GM23338 (cell line): Measurements from ENCODE around the gene FOXP4. TPM values are rescaled to one million over a fixed set of nuclear protein-coding genes. Genes with fewer than 3 reads are reported as not detected.
A peak's percentile ranks its signal among the peaks of the same experiment; 100 is the strongest.

ENCODE experiments used
- ATAC-seq: fragments of 200-7000 bp; cut with Tn5 transposase; 3 replicates; pipeline ENCODE4 v1.9.1; 2020
- DNase-seq: peaks from one replicate; pipeline ENCODE4 v3.0.0-alpha.2; 2015; ENCODE audit warnings: low spot score
- H2AFZ ChIP-seq: fragments of 200-600 bp; sonication (generic); 2 replicates; pipeline ENCODE4 v1.8.0; 2016; ENCODE audit warnings: antibody characterized with exemption, mild to moderate bottlenecking, moderate library complexity
- H3F3A ChIP-seq: fragments of 200-600 bp; sonication (generic); replicated peaks from 2 replicates; pipeline ENCODE4 v1.8.0; 2017; ENCODE audit warnings: antibody characterized with exemption, mixed run types, low read depth
- H3K27ac ChIP-seq: fragments of 200-600 bp; sonication (generic); 2 replicates; pipeline ENCODE4 v1.6.1; 2016; ENCODE audit warnings: low read depth
- H3K27me3 ChIP-seq: fragments of 200-600 bp; sonication (generic); 2 replicates; pipeline ENCODE4 v1.8.0; 2016; ENCODE audit warnings: mild to moderate bottlenecking, mixed run types, moderate library complexity; ENCODE audit not compliant: insufficient read depth
- H3K36me3 ChIP-seq: fragments of 200-600 bp; sonication (generic); 2 replicates; pipeline ENCODE4 v1.8.0; 2016; ENCODE audit warnings: mild to moderate bottlenecking; ENCODE audit not compliant: insufficient read depth
- H3K4me1 ChIP-seq: fragments of 200-600 bp; sonication (generic); 2 replicates; pipeline ENCODE4 v1.8.0; 2016; ENCODE audit warnings: mild to moderate bottlenecking, moderate library complexity; ENCODE audit not compliant: insufficient read depth
- H3K4me2 ChIP-seq: fragments of 200-600 bp; sonication (generic); 2 replicates; pipeline ENCODE4 v1.7.1; 2017; ENCODE audit warnings: mixed run types
- H3K4me3 ChIP-seq: fragments of 200-600 bp; sonication (generic); 2 replicates; pipeline ENCODE4 v1.6.1; 2016; ENCODE audit warnings: mixed run types
- H3K79me2 ChIP-seq: fragments of 200-600 bp; sonication (generic); replicated peaks from 2 replicates; pipeline ENCODE4 v1.8.0; 2017; ENCODE audit warnings: mild to moderate bottlenecking; ENCODE audit not compliant: insufficient read depth
- H3K9me2 ChIP-seq: fragments of 200-600 bp; sonication (generic); 2 replicates; pipeline ENCODE4 v1.8.0; 2017; ENCODE audit not compliant: insufficient read depth
- H4K20me1 ChIP-seq: fragments of 200-600 bp; sonication (generic); replicated peaks from 2 replicates; pipeline ENCODE4 v1.8.0; 2017; ENCODE audit warnings: mild to moderate bottlenecking; ENCODE audit not compliant: insufficient read depth
- H3K27ac Mint-ChIP-seq: 2 replicates; pipeline ENCODE4 v1.8.0; 2020; ENCODE audit warnings: inconsistent platforms, mild to moderate bottlenecking, moderate library complexity, mixed read lengths
- H3K27me3 Mint-ChIP-seq: 3 replicates; pipeline ENCODE4 v1.8.0; 2022; ENCODE audit warnings: low read depth, mild to moderate bottlenecking, moderate library complexity, mixed read lengths, inconsistent platforms; ENCODE audit not compliant: insufficient read depth, poor library complexity
- H3K36me3 Mint-ChIP-seq: 3 replicates; pipeline ENCODE4 v1.8.0; 2021; ENCODE audit warnings: low read depth, mild to moderate bottlenecking, inconsistent platforms, moderate library complexity, mixed read lengths
- H3K4me1 Mint-ChIP-seq: 3 replicates; pipeline ENCODE4 v1.8.0; 2020; ENCODE audit warnings: mild to moderate bottlenecking, inconsistent platforms, mixed read lengths
- H3K4me3 Mint-ChIP-seq: 3 replicates; pipeline ENCODE4 v1.8.0; 2021; ENCODE audit warnings: moderate library complexity, mild to moderate bottlenecking, inconsistent platforms, mixed read lengths
- H3K9me3 Mint-ChIP-seq: 3 replicates; pipeline ENCODE4 v1.8.0; 2020; ENCODE audit warnings: moderate library complexity, mild to moderate bottlenecking, inconsistent platforms, mixed read lengths
- CREB1 ChIP-seq: fragments of 250-450 bp; sonication (Bioruptor Pico); IDR thresholded peaks from 2 replicates; pipeline ENCODE4 v1.5.0; 2020; ENCODE audit warnings: low read depth, mild to moderate bottlenecking, moderate library complexity
- ETS1 ChIP-seq: IDR thresholded peaks from 2 replicates; pipeline ENCODE4 v1.6.1; 2016; ENCODE audit warnings: antibody characterized with exemption
- EZH2 ChIP-seq: fragments of 200-600 bp; sonication (generic); IDR thresholded peaks from one replicate; pipeline ENCODE4 v1.8.0; 2017; ENCODE audit warnings: antibody characterized with exemption, mild to moderate bottlenecking, low read depth; ENCODE audit not compliant: unreplicated experiment
- EZH2phosphoT487 ChIP-seq: fragments of 200-600 bp; sonication (generic); IDR thresholded peaks from one replicate; pipeline ENCODE4 v1.8.1; 2018; ENCODE audit warnings: antibody characterized with exemption; ENCODE audit not compliant: unreplicated experiment
- JUNB ChIP-seq: IDR thresholded peaks from one replicate; pipeline ENCODE4 v1.6.1; 2016; ENCODE audit warnings: antibody characterized with exemption; ENCODE audit not compliant: unreplicated experiment
- NANOG ChIP-seq: IDR thresholded peaks from 2 replicates; pipeline ENCODE4 v1.6.1; 2016; ENCODE audit warnings: antibody characterized with exemption, borderline replicate concordance
- POLR2AphosphoS5 ChIP-seq: IDR thresholded peaks from 2 replicates; pipeline ENCODE4 v1.6.1; 2016; ENCODE audit warnings: antibody characterized with exemption, low read depth
- STAT1 ChIP-seq: IDR thresholded peaks from one replicate; pipeline ENCODE4 v1.6.1; 2016; ENCODE audit warnings: antibody characterized with exemption; ENCODE audit not compliant: unreplicated experiment
- ZNF114 ChIP-seq: fragments of 250-450 bp; sonication (Bioruptor Pico); IDR thresholded peaks from 2 replicates; pipeline ENCODE4 v1.5.0; 2020; ENCODE audit warnings: mild to moderate bottlenecking, moderate library complexity
- ZNF331 ChIP-seq: fragments of 250-450 bp; sonication (Bioruptor Pico); IDR thresholded peaks from 2 replicates; pipeline ENCODE4 v1.5.0; 2020; ENCODE audit warnings: low read depth, mild to moderate bottlenecking, moderate library complexity
- polyA plus RNA-seq: library from polyadenylated mRNA; unstranded; fragments of >200 nt; fragmentation: Nextera tagmentation; extraction: Ambion mirVana; gene quantifications from 2 replicates; pipeline ENCODE4 v1.2.1, GENCODE V29; 2016
- total RNA-seq: library from RNA; depleted of rRNA; stranded (reverse); fragments of >200 nt; shearing (Covaris generic); gene quantifications from 2 replicates; pipeline ENCODE4 v1.2.3, GENCODE V29; 2014
- TF ChIP-seq, protein P1 (sequence below): fragments of 250-450 bp; sonication (Bioruptor Pico); IDR thresholded peaks from 2 replicates; pipeline ENCODE4 v1.5.0; 2020; ENCODE audit warnings: mild to moderate bottlenecking, moderate library complexity
- TF ChIP-seq, protein P2 (sequence below): IDR thresholded peaks from one replicate; pipeline ENCODE4 v1.6.1; 2018; ENCODE audit warnings: antibody characterized with exemption; ENCODE audit not compliant: unreplicated experiment
- TF ChIP-seq, protein P3 (sequence below), 2 experiments: fragments of 200-600 bp in 1 of 2; sonication (generic) in 1 of 2; conservative IDR thresholded peaks; 2 replicates each; pipeline versions ENCODE4 v1.5.1 to v1.6.1; 2016 to 2017; ENCODE audit warnings: antibody characterized with exemption in 2 of 2, low read depth in 2 of 2, mild to moderate bottlenecking in 2 of 2, moderate library complexity in 1 of 2

The FOXP4 gene
- total and polyA plus RNA-seq, 2 experiments from 2014 or later = 5.1 to 13.5 TPM

- ATAC-seq = peak; percentile 25
- no peaks in the 10 kb centered on the region; the same call in 2 of the 3 replicates for H3K9me3 Mint-ChIP-seq
- Histone ChIP-seq H4K20me1 (no peaks in the 10 kb centered on the region), H3K79me2 (no peaks in the 10 kb centered on the region), H3K27me3 (peaks cover 8% of the 10 kb centered on the region), H3K9me2 (no peaks in the 10 kb centered on the region), H3K27ac (no peak overlapping the region), H3K36me3 (no peaks in the 10 kb centered on the region), H3F3A (peaks cover 5% of the 10 kb centered on the region; the same call in 1 of the 2 replicates), H3K4me2 (no peak overlapping the region), H3K4me3 (no peak overlapping the region), H2AFZ (no peak overlapping the region), H3K4me1 (peaks cover 37% of the 10 kb centered on the region)
- H3K36me3 Mint-ChIP-seq = peaks cover 7% of the 10 kb centered on the region
- H3K4me1 Mint-ChIP-seq = peaks cover 50% of the 10 kb centered on the region
- peaks cover 17% of the 10 kb centered on the region for H3K27me3 Mint-ChIP-seq
- H3K27ac Mint-ChIP-seq = no peak overlapping the region
- no peak for TF ChIP-seq ZNF114 (CRISPR knock-in tag)
- TF ChIP-seq, protein P1, sequence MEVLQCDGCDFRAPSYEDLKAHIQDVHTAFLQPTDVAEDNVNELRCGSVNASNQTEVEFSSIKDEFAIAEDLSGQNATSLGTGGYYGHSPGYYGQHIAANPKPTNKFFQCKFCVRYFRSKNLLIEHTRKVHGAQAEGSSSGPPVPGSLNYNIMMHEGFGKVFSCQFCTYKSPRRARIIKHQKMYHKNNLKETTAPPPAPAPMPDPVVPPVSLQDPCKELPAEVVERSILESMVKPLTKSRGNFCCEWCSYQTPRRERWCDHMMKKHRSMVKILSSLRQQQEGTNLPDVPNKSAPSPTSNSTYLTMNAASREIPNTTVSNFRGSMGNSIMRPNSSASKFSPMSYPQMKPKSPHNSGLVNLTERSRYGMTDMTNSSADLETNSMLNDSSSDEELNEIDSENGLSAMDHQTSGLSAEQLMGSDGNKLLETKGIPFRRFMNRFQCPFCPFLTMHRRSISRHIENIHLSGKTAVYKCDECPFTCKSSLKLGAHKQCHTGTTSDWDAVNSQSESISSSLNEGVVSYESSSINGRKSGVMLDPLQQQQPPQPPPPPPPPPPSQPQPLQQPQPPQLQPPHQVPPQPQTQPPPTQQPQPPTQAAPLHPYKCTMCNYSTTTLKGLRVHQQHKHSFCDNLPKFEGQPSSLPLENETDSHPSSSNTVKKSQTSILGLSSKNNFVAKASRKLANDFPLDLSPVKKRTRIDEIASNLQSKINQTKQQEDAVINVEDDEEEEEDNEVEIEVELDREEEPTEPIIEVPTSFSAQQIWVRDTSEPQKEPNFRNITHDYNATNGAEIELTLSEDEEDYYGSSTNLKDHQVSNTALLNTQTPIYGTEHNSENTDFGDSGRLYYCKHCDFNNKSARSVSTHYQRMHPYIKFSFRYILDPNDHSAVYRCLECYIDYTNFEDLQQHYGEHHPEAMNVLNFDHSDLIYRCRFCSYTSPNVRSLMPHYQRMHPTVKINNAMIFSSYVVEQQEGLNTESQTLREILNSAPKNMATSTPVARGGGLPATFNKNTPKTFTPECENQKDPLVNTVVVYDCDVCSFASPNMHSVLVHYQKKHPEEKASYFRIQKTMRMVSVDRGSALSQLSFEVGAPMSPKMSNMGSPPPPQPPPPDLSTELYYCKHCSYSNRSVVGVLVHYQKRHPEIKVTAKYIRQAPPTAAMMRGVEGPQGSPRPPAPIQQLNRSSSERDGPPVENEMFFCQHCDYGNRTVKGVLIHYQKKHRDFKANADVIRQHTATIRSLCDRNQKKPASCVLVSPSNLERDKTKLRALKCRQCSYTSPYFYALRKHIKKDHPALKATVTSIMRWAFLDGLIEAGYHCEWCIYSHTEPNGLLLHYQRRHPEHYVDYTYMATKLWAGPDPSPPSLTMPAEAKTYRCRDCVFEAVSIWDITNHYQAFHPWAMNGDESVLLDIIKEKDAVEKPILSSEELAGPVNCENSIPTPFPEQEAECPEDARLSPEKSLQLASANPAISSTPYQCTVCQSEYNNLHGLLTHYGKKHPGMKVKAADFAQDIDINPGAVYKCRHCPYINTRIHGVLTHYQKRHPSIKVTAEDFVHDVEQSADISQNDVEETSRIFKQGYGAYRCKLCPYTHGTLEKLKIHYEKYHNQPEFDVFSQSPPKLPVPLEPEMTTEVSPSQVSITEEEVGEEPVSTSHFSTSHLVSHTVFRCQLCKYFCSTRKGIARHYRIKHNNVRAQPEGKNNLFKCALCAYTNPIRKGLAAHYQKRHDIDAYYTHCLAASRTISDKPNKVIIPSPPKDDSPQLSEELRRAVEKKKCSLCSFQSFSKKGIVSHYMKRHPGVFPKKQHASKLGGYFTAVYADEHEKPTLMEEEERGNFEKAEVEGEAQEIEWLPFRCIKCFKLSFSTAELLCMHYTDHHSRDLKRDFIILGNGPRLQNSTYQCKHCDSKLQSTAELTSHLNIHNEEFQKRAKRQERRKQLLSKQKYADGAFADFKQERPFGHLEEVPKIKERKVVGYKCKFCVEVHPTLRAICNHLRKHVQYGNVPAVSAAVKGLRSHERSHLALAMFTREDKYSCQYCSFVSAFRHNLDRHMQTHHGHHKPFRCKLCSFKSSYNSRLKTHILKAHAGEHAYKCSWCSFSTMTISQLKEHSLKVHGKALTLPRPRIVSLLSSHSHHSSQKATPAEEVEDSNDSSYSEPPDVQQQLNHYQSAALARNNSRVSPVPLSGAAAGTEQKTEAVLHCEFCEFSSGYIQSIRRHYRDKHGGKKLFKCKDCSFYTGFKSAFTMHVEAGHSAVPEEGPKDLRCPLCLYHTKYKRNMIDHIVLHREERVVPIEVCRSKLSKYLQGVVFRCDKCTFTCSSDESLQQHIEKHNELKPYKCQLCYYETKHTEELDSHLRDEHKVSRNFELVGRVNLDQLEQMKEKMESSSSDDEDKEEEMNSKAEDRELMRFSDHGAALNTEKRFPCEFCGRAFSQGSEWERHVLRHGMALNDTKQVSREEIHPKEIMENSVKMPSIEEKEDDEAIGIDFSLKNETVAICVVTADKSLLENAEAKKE (CRISPR knock-in tag) = no peak
- TF ChIP-seq JUNB = no peak
- no peak for TF ChIP-seq EZH2
- TF ChIP-seq POLR2AphosphoS5 = no peak
- no peak for TF ChIP-seq NANOG
- TF ChIP-seq ETS1 = no peak
- TF ChIP-seq EZH2phosphoT487 = no peak
- TF ChIP-seq, protein P2, sequence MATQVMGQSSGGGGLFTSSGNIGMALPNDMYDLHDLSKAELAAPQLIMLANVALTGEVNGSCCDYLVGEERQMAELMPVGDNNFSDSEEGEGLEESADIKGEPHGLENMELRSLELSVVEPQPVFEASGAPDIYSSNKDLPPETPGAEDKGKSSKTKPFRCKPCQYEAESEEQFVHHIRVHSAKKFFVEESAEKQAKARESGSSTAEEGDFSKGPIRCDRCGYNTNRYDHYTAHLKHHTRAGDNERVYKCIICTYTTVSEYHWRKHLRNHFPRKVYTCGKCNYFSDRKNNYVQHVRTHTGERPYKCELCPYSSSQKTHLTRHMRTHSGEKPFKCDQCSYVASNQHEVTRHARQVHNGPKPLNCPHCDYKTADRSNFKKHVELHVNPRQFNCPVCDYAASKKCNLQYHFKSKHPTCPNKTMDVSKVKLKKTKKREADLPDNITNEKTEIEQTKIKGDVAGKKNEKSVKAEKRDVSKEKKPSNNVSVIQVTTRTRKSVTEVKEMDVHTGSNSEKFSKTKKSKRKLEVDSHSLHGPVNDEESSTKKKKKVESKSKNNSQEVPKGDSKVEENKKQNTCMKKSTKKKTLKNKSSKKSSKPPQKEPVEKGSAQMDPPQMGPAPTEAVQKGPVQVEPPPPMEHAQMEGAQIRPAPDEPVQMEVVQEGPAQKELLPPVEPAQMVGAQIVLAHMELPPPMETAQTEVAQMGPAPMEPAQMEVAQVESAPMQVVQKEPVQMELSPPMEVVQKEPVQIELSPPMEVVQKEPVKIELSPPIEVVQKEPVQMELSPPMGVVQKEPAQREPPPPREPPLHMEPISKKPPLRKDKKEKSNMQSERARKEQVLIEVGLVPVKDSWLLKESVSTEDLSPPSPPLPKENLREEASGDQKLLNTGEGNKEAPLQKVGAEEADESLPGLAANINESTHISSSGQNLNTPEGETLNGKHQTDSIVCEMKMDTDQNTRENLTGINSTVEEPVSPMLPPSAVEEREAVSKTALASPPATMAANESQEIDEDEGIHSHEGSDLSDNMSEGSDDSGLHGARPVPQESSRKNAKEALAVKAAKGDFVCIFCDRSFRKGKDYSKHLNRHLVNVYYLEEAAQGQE = no peak
- TF ChIP-seq ZNF331 (CRISPR knock-in tag) = no peak
- no peak for TF ChIP-seq STAT1
- TF ChIP-seq CREB1 (CRISPR knock-in tag) = no peak
- TF ChIP-seq, protein P3, sequence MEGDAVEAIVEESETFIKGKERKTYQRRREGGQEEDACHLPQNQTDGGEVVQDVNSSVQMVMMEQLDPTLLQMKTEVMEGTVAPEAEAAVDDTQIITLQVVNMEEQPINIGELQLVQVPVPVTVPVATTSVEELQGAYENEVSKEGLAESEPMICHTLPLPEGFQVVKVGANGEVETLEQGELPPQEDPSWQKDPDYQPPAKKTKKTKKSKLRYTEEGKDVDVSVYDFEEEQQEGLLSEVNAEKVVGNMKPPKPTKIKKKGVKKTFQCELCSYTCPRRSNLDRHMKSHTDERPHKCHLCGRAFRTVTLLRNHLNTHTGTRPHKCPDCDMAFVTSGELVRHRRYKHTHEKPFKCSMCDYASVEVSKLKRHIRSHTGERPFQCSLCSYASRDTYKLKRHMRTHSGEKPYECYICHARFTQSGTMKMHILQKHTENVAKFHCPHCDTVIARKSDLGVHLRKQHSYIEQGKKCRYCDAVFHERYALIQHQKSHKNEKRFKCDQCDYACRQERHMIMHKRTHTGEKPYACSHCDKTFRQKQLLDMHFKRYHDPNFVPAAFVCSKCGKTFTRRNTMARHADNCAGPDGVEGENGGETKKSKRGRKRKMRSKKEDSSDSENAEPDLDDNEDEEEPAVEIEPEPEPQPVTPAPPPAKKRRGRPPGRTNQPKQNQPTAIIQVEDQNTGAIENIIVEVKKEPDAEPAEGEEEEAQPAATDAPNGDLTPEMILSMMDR (conservative IDR thresholded peaks at IDR 0.05; ENCODE audit: low read depth in 2 of 2) = no peak
- no peak for DNase-seq
- H3K4me3 Mint-ChIP-seq = no peak overlapping the region; the same call in 2 of the 3 replicates
Observed at GRCh38 chr6:41597246-41598000, 51.2 kb downstream of the FOXP4 start.
